PFSK-1 (cell line): Measurements from ENCODE around the gene BNC2.
A peak's percentile ranks its signal among the peaks of the same experiment; 100 is the strongest.

ENCODE experiments used
- FOXP2 ChIP-seq: optimal IDR thresholded peaks from 2 replicates; pipeline ENCODE3; 2011; ENCODE audit warnings: borderline replicate concordance, control low read depth, inconsistent platforms; ENCODE audit not compliant: insufficient read depth; ENCODE audit errors: extremely low read length, extremely low read depth
- POLR2AphosphoS5 ChIP-seq: IDR thresholded peaks from 2 replicates; pipeline ENCODE4 v1.6.1; 2012; ENCODE audit warnings: low read depth, mild to moderate bottlenecking, control low read depth, low read length, moderate library complexity
- REST ChIP-seq, 2 experiments: IDR thresholded peaks; 2 replicates each; pipeline versions ENCODE4 v1.6.1 to v1.8.0; 2011 to 2012; ENCODE audit warnings: low read depth in 2 of 2, low read length in 2 of 2, control low read depth in 1 of 2, inconsistent platforms in 1 of 2, mild to moderate bottlenecking in 1 of 2, moderate library complexity in 1 of 2; ENCODE audit not compliant: insufficient read depth in 1 of 2
- SIN3A ChIP-seq: IDR thresholded peaks from 2 replicates; pipeline ENCODE4 v1.6.1; 2012; ENCODE audit warnings: mild to moderate bottlenecking, low read length, moderate library complexity, borderline replicate concordance; ENCODE audit not compliant: insufficient read depth
- TAF1 ChIP-seq: IDR thresholded peaks from 2 replicates; pipeline ENCODE4 v1.6.1; 2012; ENCODE audit warnings: low read length, control low read depth, borderline replicate concordance; ENCODE audit not compliant: insufficient read depth

BNC2 gene

GRCh38 chr9:16867576-16868311, 2.7 kb downstream of the BNC2 start:
- no peak for TF ChIP-seq POLR2AphosphoS5
- TF ChIP-seq TAF1: no peak
- 0 out of 4 replicates have a peak, but pooled peaks of 1 of the 2 experiments have one; percentile 10 for TF ChIP-seq REST (IDR thresholded peaks at IDR 0.05; ENCODE audit: insufficient read depth in 1 of 2, low read depth in 2 of 2, low read length in 2 of 2)
- TF ChIP-seq SIN3A: no peak
- no peak for TF ChIP-seq FOXP2

- no peak for TF ChIP-seq FOXP2
- no peak for TF ChIP-seq REST (IDR thresholded peaks at IDR 0.05; ENCODE audit: insufficient read depth in 1 of 2, low read depth in 2 of 2, low read length in 2 of 2)
- no peak for TF ChIP-seq TAF1
- no peak for TF ChIP-seq SIN3A
- no peak for TF ChIP-seq POLR2AphosphoS5
Measured at GRCh38 chr9:16866587-16866986, 3.9 kb downstream of the BNC2 start.

GRCh38 chr9:16864649-16865434, 5.6 kb downstream of the BNC2 start:
- TF ChIP-seq REST (IDR thresholded peaks at IDR 0.05; ENCODE audit: insufficient read depth in 1 of 2, low read depth in 2 of 2, low read length in 2 of 2) (no peak), FOXP2 (no peak), POLR2AphosphoS5 (no peak), TAF1 (no peak), SIN3A (no peak)

GRCh38 chr9:16848179-16848578, 22.3 kb downstream of the BNC2 start:
- TF ChIP-seq FOXP2 (no peak), TAF1 (no peak), REST (IDR thresholded peaks at IDR 0.05; ENCODE audit: insufficient read depth in 1 of 2, low read depth in 2 of 2, low read length in 2 of 2) (no peak), POLR2AphosphoS5 (no peak), SIN3A (no peak)
